Liver (tissue), 3 donors: ENCODE results near the gene ZNF438.

Experiments
- RAD21 ChIP-seq, 2 donors: IDR thresholded peaks; 2 replicates each; pipeline ENCODE4 v1.6.1; 2016; ENCODE audit warnings: antibody characterized with exemption in 2 of 2, mild to moderate bottlenecking in 2 of 2
- SP1 ChIP-seq: IDR thresholded peaks from 2 replicates; pipeline ENCODE4 v1.6.1; 2018; ENCODE audit warnings: antibody characterized with exemption, mild to moderate bottlenecking
- TF ChIP-seq, protein P1 (sequence below): fragments of 150-350 bp; IDR thresholded peaks from 2 replicates; pipeline ENCODE4 v1.5.1; 2017; ENCODE audit warnings: improper control_type of control experiment, low read depth, low read length; ENCODE audit not compliant: missing input control
- TF ChIP-seq, protein P2 (sequence below): IDR thresholded peaks from 2 replicates; pipeline ENCODE4 v1.6.1; 2016; ENCODE audit warnings: antibody characterized with exemption
- donor health status: healthy.
- donor health status: healthy.

DNA sequence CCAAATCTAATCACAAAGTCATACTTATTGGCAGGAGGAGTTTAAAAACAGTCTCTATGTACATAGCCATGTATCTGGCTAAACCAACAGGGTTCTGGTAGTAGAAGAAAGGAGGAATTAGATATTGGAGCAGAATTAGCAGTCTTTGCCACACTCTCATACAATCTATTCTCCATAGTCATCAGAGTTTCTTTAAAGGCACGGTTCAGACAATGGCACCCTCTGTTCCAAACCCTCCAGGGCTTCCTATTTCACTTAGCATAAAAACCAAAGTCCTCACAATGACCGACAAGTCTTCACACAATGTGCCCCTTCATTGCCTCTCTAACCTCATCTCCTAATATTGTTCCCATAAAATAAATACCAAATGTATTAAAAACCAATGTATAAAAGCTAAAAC, 12.7 kb downstream of the ZNF438 start:
- TF ChIP-seq, protein P1, sequence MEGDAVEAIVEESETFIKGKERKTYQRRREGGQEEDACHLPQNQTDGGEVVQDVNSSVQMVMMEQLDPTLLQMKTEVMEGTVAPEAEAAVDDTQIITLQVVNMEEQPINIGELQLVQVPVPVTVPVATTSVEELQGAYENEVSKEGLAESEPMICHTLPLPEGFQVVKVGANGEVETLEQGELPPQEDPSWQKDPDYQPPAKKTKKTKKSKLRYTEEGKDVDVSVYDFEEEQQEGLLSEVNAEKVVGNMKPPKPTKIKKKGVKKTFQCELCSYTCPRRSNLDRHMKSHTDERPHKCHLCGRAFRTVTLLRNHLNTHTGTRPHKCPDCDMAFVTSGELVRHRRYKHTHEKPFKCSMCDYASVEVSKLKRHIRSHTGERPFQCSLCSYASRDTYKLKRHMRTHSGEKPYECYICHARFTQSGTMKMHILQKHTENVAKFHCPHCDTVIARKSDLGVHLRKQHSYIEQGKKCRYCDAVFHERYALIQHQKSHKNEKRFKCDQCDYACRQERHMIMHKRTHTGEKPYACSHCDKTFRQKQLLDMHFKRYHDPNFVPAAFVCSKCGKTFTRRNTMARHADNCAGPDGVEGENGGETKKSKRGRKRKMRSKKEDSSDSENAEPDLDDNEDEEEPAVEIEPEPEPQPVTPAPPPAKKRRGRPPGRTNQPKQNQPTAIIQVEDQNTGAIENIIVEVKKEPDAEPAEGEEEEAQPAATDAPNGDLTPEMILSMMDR = no peak
- TF ChIP-seq, protein P2, sequence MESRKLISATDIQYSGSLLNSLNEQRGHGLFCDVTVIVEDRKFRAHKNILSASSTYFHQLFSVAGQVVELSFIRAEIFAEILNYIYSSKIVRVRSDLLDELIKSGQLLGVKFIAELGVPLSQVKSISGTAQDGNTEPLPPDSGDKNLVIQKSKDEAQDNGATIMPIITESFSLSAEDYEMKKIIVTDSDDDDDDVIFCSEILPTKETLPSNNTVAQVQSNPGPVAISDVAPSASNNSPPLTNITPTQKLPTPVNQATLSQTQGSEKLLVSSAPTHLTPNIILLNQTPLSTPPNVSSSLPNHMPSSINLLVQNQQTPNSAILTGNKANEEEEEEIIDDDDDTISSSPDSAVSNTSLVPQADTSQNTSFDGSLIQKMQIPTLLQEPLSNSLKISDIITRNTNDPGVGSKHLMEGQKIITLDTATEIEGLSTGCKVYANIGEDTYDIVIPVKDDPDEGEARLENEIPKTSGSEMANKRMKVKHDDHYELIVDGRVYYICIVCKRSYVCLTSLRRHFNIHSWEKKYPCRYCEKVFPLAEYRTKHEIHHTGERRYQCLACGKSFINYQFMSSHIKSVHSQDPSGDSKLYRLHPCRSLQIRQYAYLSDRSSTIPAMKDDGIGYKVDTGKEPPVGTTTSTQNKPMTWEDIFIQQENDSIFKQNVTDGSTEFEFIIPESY = no peak
- TF ChIP-seq SP1 (no peak), RAD21 (IDR thresholded peaks at IDR 0.05) (no peak)
